Heart left ventricle (tissue), 13 donors: ENCODE results near the gene SLC26A9.

ENCODE experiments used
- CTCF ChIP-seq, 12 donors: fragments of 200-600 bp; sonication (generic) in 4 of 12; IDR thresholded peaks; one replicate each; pipeline versions ENCODE4 v1.5.0 to v1.8.0; 2018 to 2022; ENCODE audit warnings: antibody characterized with exemption in 12 of 12, mild to moderate bottlenecking in 5 of 12
- POLR2A ChIP-seq, 2 donors: fragments of 450-650 bp; IDR thresholded peaks; one replicate each; pipeline ENCODE4 v1.6.1; 2017; ENCODE audit warnings: antibody characterized with exemption in 2 of 2, mild to moderate bottlenecking in 2 of 2, moderate library complexity in 2 of 2
- donor health status: ischemic (EF 13 %, LVEDD 7.1; RV severe dilation, severe dysfunction).
- donor health status: DM: no; HTN: yes; CAD: no.
- donor health status: DM: no; HTN: no; CAD: no.
- donor health status: ischemic (EF 25% LVEDD 6.9; RV normal size, moderate dysfunction).
- donor health status: ischemic (EF 25% LVEDD 5.7; RV mildly dilated, moderate dysfunction).
- donor health status: ischemic (EF 35%, LVEDD 5.7; RV mildly dilated, moderate dysfunction).
- donor health status: nonischemic (EF 11% LVEDD 7.7; RV severe dilation, severe dysfunction).
- donor health status: DM: yes; HTN: yes; CAD: no.
- donor health status: PGD.
- donor health status: ischemic (EF 29% LVEDD 5.4; RV normal size, mild dysfunction).
- donor health status: nonischemic (EF 23%, LVEDD 6.1; RV moderate dilation, normal function).

GRCh38 chr1:205920861-205921569, 22.2 kb downstream of the SLC26A9 start:
- TF ChIP-seq CTCF (IDR thresholded peaks at IDR 0.05) (no peak), POLR2A (IDR thresholded peaks at IDR 0.05) (no peak)
